ENCODE results near the gene KRTAP5-10.
"Not testable (repeated sequence)": the region's sequence is repeated elsewhere in the genome, so short reads cannot be mapped to it uniquely, and the experiment has no call there.

Gene KRTAP5-10

DNA sequence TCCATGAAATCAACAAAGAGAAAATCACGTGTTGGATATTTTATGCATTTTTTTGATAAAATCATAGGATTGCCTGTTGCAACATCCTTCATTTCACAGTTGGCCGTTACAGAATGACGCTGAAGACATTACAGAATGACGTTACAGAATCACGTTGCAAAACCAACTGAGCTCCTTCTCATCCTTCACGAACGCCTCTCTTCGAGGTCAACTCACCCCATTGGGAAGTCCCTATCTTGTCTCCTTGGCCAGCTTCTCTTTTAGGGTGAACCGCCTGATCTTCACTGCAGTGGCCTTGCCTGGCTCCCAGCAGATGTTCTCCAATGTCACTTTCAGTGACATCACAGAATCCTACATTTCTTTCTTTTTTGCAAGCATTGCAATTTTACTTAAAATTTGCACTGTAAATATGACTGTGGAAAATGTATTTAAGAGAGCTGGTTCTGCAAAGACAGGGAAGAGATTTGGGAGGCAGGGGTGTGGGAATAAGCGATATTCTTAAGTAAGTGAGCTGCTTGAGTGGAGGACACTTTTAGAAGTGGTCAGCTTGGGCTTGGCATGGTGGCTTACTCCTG, 33.2 kb upstream of the KRTAP5-10 start:
- ChIA-PET POLR2A (no interaction called here), CTCF (no interaction called here)
- Histone ChIP-seq H3K27ac (ENCODE audit: extremely low read depth, low read depth, low read length) (no peak overlapping the region), H3K4me1 (ENCODE audit: control insufficient read depth, insufficient read depth, low read length) (no peaks in the 10 kb centered on the region), H3K36me3 (ENCODE audit: control insufficient read depth in 2 of 2, insufficient read depth in 1 of 2, low read length in 2 of 2) (no peaks in the 10 kb centered on the region), H3K9me3 (ENCODE audit: control insufficient read depth, insufficient read depth, low read depth, low read length) (no peaks in the 10 kb centered on the region), H3K4me3 (ENCODE audit: low read depth, low read length) (no peak overlapping the region)
- TF ChIP-seq, protein P1, sequence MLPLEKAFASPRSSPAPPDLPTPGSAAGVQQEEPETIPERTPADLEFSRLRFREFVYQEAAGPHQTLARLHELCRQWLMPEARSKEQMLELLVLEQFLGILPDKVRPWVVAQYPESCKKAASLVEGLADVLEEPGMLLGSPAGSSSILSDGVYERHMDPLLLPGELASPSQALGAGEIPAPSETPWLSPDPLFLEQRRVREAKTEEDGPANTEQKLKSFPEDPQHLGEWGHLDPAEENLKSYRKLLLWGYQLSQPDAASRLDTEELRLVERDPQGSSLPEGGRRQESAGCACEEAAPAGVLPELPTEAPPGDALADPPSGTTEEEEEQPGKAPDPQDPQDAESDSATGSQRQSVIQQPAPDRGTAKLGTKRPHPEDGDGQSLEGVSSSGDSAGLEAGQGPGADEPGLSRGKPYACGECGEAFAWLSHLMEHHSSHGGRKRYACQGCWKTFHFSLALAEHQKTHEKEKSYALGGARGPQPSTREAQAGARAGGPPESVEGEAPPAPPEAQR (tag by site-specific recombination; IDR thresholded peaks at IDR 0.05) = no peak
- no peak for TF ChIP-seq OVOL3 (tag by site-specific recombination; IDR thresholded peaks at IDR 0.05)
- TF ChIP-seq ZEB2 (tag by site-specific recombination; IDR thresholded peaks at IDR 0.05) = no peak
- TF ChIP-seq MYNN (tag by site-specific recombination; IDR thresholded peaks at IDR 0.05; ENCODE audit: borderline replicate concordance) = no peak
- TF ChIP-seq ZNF76 (tag by site-specific recombination; IDR thresholded peaks at IDR 0.05; ENCODE audit: borderline replicate concordance, low read depth) = no peak
- no peak for TF ChIP-seq TRIM28 (IDR thresholded peaks at IDR 0.05; ENCODE audit: borderline replicate concordance, low read length)
- TF ChIP-seq ZNF169 (tag by site-specific recombination; IDR thresholded peaks at IDR 0.05) = no peak
- TF ChIP-seq ZNF529 (tag by site-specific recombination; IDR thresholded peaks at IDR 0.05; ENCODE audit: insufficient replicate concordance) = no peak
- no peak for TF ChIP-seq ZNF701 (tag by site-specific recombination; IDR thresholded peaks at IDR 0.05)
- TF ChIP-seq ZNF423 (tag by site-specific recombination; IDR thresholded peaks at IDR 0.05) = no peak
- TF ChIP-seq SCRT2 (tag by site-specific recombination; IDR thresholded peaks at IDR 0.05) = no peak
- TF ChIP-seq, protein P2, sequence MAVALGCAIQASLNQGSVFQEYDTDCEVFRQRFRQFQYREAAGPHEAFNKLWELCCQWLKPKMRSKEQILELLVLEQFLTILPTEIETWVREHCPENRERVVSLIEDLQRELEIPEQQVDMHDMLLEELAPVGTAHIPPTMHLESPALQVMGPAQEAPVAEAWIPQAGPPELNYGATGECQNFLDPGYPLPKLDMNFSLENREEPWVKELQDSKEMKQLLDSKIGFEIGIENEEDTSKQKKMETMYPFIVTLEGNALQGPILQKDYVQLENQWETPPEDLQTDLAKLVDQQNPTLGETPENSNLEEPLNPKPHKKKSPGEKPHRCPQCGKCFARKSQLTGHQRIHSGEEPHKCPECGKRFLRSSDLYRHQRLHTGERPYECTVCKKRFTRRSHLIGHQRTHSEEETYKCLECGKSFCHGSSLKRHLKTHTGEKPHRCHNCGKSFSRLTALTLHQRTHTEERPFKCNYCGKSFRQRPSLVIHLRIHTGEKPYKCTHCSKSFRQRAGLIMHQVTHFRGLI (tag by site-specific recombination; IDR thresholded peaks at IDR 0.05) = no peak
- TF ChIP-seq ZNF704 (tag by site-specific recombination; IDR thresholded peaks at IDR 0.05) = no peak
- TF ChIP-seq ZIC2 (tag by site-specific recombination; IDR thresholded peaks at IDR 0.05) = no peak
- no peak for TF ChIP-seq ZNF837 (tag by site-specific recombination; IDR thresholded peaks at IDR 0.05)
- no peak for TF ChIP-seq ZSCAN30 (tag by site-specific recombination; IDR thresholded peaks at IDR 0.05)
- no peak for TF ChIP-seq PATZ1 (tag by site-specific recombination; IDR thresholded peaks at IDR 0.05)
- no peak for TF ChIP-seq REPIN1 (tag by site-specific recombination; IDR thresholded peaks at IDR 0.05; ENCODE audit: low read depth)

DNA sequence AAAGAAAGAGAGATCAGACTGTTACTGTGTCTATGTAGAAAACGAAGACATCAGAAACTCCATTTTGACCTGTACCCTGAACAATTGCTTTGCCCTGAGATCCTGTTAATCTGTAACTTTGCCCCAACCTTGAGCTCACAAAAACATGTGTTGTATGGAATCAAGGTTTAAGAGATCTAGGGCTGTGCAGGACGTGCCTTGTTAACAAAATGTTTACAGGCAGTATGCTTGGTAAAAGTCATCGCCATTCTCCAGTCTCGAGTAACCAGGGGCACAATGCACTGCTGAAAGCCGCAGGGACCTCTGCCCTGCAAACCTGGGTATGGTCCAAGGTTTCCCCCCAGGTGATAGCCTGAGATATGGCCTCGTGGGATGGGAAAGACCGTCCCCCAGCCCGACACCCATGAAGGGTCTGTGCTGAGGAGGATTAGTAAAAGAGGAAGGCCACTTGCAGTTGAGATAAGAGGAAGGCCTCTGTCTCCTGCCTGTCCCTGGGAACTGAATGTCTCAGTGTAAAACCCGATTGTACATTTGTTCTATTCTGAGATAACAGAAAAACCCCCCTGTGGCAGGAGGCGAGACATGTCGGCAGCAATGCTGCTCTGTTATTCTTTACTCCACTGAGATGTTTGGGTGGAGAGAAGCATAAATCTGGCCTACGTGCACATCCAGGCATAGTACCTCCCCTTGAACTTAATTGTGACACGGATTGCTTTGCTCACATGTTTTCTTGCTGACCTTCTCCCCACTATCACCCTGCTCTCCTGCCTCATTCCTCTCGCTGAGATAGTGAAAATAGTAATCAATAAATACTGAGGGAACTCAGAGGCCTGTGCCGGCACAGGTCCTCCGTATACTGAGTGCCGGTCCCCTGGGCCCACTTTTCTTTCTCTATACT, 30.4 kb upstream of the KRTAP5-10 start:
- POLR2A ChIA-PET; H3K27ac ChIP-seq (ENCODE audit: extremely low read depth, low read depth, low read length); H3K36me3 ChIP-seq (ENCODE audit: control insufficient read depth in 2 of 2, insufficient read depth in 1 of 2, low read length in 2 of 2); H3K4me1 ChIP-seq (ENCODE audit: control insufficient read depth, insufficient read depth, low read length); H3K9me3 ChIP-seq (ENCODE audit: control insufficient read depth, insufficient read depth, low read depth, low read length); H3K4me3 ChIP-seq (ENCODE audit: low read depth, low read length); CTCF ChIA-PET: not testable (repeated sequence)
